Measurements from ENCODE around the gene EMP2.

EMP2 gene

GRCh38 chr16:10493276-10493675 lies 87.1 kb downstream of the EMP2 start:
- no peak for DNase-seq (ENCODE audit: low spot score)
- TF ChIP-seq CTCF (IDR thresholded peaks at IDR 0.05; ENCODE audit: extremely low read depth, missing control alignments), result no peak

GRCh38 chr16:10490141-10490540 lies 90.3 kb downstream of the EMP2 start:
- DNase-seq (ENCODE audit: low spot score), result no peak
- no peak for TF ChIP-seq CTCF (IDR thresholded peaks at IDR 0.05; ENCODE audit: extremely low read depth, missing control alignments)

- no peak for DNase-seq (ENCODE audit: low spot score)
- TF ChIP-seq CTCF (IDR thresholded peaks at IDR 0.05; ENCODE audit: extremely low read depth, missing control alignments), result no peak
Measured at GRCh38 chr16:10485698-10486382, 94.6 kb downstream of the EMP2 start.

- no peak for TF ChIP-seq CTCF (IDR thresholded peaks at IDR 0.05; ENCODE audit: extremely low read depth, missing control alignments)
- no peak for DNase-seq (ENCODE audit: low spot score)
Measured at GRCh38 chr16:10485159-10485558, 95.2 kb downstream of the EMP2 start.

GRCh38 chr16:10480151-10480550 lies 100.2 kb downstream of the EMP2 start:
- DNase-seq (ENCODE audit: low spot score), result no peak
- TF ChIP-seq CTCF (IDR thresholded peaks at IDR 0.05; ENCODE audit: extremely low read depth, missing control alignments), result no peak

Measured in GM20000 (cell line).